Stimulated activated CD8-positive, alpha-beta memory T cell treated with anti-CD3 and anti-CD28 coated beads, Interleukin-7, amount 100 ng/mL, for 24 hours (primary cell): Measurements from ENCODE around the gene C19orf73.
A peak's percentile ranks its signal among the peaks of the same experiment; 100 is the strongest.

ENCODE experiments used
- DNase-seq: peaks from one replicate; pipeline ENCODE4 v3.0.0-alpha.2; 2020; ENCODE audit warnings: low read depth

Gene C19orf73

GRCh38 chr19:49118565-49119410 is at the start of gene C19orf73:
Gene C19orf73 (minus strand): TSS chr19:49119143. CDS start chr19:49119022, 121 bp downstream.
- DNase-seq: peak; percentile 82

- DNase-seq: no peak
These were observed 49.5 kb upstream of the C19orf73 start for GRCh38 chr19:49168421-49168820.

GRCh38 chr19:49167857-49168409 is 49.0 kb upstream of the C19orf73 start:
- DNase-seq: no peak

- DNase-seq: no peak
These were observed 46.9 kb upstream of the C19orf73 start for GRCh38 chr19:49165865-49166301.

GRCh38 chr19:49165111-49165750 is 46.3 kb upstream of the C19orf73 start:
- no peak for DNase-seq

- DNase-seq: no peak
These were observed 43.0 kb upstream of the C19orf73 start for GRCh38 chr19:49161987-49162386.

- DNase-seq: no peak
These were observed 41.7 kb upstream of the C19orf73 start for GRCh38 chr19:49160450-49161189.

GRCh38 chr19:49157445-49158224 is 38.7 kb upstream of the C19orf73 start, which contains the start of gene TRPM4:
Gene TRPM4 (plus strand): TSS chr19:49157792. CDS start chr19:49157867, 75 bp downstream.
- peak; percentile 35 for DNase-seq

GRCh38 chr19:49155820-49156346 is 36.9 kb upstream of the C19orf73 start:
- DNase-seq: no peak

GRCh38 chr19:49155005-49155819 is 36.3 kb upstream of the C19orf73 start, which contains the start of gene HRC:
Gene HRC (minus strand): TSS chr19:49155396. CDS start chr19:49155237, 159 bp downstream.
- DNase-seq: no peak

GRCh38 chr19:49154279-49154678 is 35.3 kb upstream of the C19orf73 start:
- DNase-seq: no peak

GRCh38 chr19:49153167-49153809 is 34.3 kb upstream of the C19orf73 start:
- DNase-seq: no peak

GRCh38 chr19:49152119-49152550 is 33.2 kb upstream of the C19orf73 start:
- DNase-seq: no peak

- DNase-seq: no peak
These were observed 32.5 kb upstream of the C19orf73 start for GRCh38 chr19:49151267-49152118.

- DNase-seq: no peak
These were observed 32.0 kb upstream of the C19orf73 start for GRCh38 chr19:49150944-49151243.

GRCh38 chr19:49150106-49150943 is 31.4 kb upstream of the C19orf73 start:
- DNase-seq: no peak

- no peak for DNase-seq
These were observed 30.7 kb upstream of the C19orf73 start for GRCh38 chr19:49149652-49150105.
